GM12878 (cell line): ENCODE data around the gene RPS15A. TPM values are rescaled to one million over a fixed set of nuclear protein-coding genes. Genes with fewer than 3 reads are reported as not detected.

ENCODE experiments used
- ATAC-seq: fragments of 200-7000 bp; cut with Tn5 transposase; 3 replicates; pipeline ENCODE4 v1.9.1; 2020; ENCODE audit warnings: mild to moderate bottlenecking, moderate library complexity
- BruUV-seq: library from RNA; stranded (reverse); fragments of 400-500 nt; replicated peaks from 2 replicates; lab custom pipeline; 2021; lab: Mats Ljungman, UMichigan
- CTCF ChIA-PET: fragments of 300-600 bp; sonication (Branson Sonifier 250); formaldehyde crosslinking; extraction: SDS; loops from one replicate; lab custom pipeline; 2021; ENCODE audit warnings: inconsistent platforms; lab: Yijun Ruan, JAX
- POLR2A ChIA-PET: fragments of 350-600 bp; formaldehyde crosslinking; extraction: SDS; loops from one replicate; lab custom pipeline; 2021; ENCODE audit warnings: inconsistent platforms; lab: Charles Lee
- RAD21 ChIA-PET: fragments of 300-600 bp; sonication (Branson Sonifier 250); formaldehyde crosslinking; loops from one replicate; lab custom pipeline; 2023; ENCODE audit warnings: antibody characterized with exemption; ENCODE audit not compliant: unreplicated experiment; lab: Charles Lee
- SMC1A ChIA-PET: fragments of 300-600 bp; sonication (Branson Sonifier 250); formaldehyde crosslinking; loops from one replicate; lab custom pipeline; 2023; ENCODE audit not compliant: unreplicated experiment, uncharacterized antibody; lab: Charles Lee
- DNase-seq: peaks from one replicate; pipeline ENCODE4 v3.0.0-alpha.2; 2011; ENCODE audit warnings: low read depth, low spot score
- FAIRE-seq: peaks from 3 replicates; lab custom pipeline; 2011; peaks lifted over from hg19 to GRCh38; lab: Jason Lieb, UNC
- H2AFZ ChIP-seq: 2 replicates; pipeline ENCODE4 v1.6.0; 2011; ENCODE audit warnings: low read depth, low read length, control low read depth; ENCODE audit not compliant: control insufficient read depth
- H3K27ac ChIP-seq: 2 replicates; pipeline ENCODE4 v1.5.1; 2011; ENCODE audit warnings: control low read depth; ENCODE audit not compliant: control insufficient read depth, insufficient read depth
- H3K27me3 ChIP-seq, 2 experiments: replicated peaks in 1 of 2; 2 replicates each; pipeline versions ENCODE4 v1.6.0 to v1.6.1; 2011; ENCODE audit warnings: low read length in 1 of 2; ENCODE audit not compliant: control insufficient read depth in 2 of 2, insufficient read depth in 2 of 2
- H3K36me3 ChIP-seq, 2 experiments: 2 replicates each; pipeline ENCODE4 v1.5.1; 2011; ENCODE audit warnings: low read length in 1 of 2; ENCODE audit not compliant: control insufficient read depth in 2 of 2, insufficient read depth in 2 of 2
- H3K4me1 ChIP-seq: 2 replicates; pipeline ENCODE4 v1.6.1; 2011; ENCODE audit warnings: mild to moderate bottlenecking, low read length, moderate library complexity, mixed read lengths; ENCODE audit not compliant: control insufficient read depth, insufficient read depth
- H3K4me2 ChIP-seq: 2 replicates; pipeline ENCODE4 v1.6.0; 2011; ENCODE audit warnings: control low read depth; ENCODE audit not compliant: control insufficient read depth, insufficient read depth
- H3K4me3 ChIP-seq: fragments of 200-600 bp; sonication (generic); 2 replicates; pipeline ENCODE4 v1.5.1; 2016
- H3K79me2 ChIP-seq: 2 replicates; pipeline ENCODE4 v1.6.0; 2011; ENCODE audit warnings: low read length; ENCODE audit not compliant: control insufficient read depth, insufficient read depth
- H3K9ac ChIP-seq: 2 replicates; pipeline ENCODE4 v1.8.0; 2011; ENCODE audit warnings: low read length, control low read depth, mixed read lengths; ENCODE audit not compliant: control insufficient read depth, insufficient read depth
- H3K9me3 ChIP-seq: replicated peaks from 3 replicates; pipeline ENCODE4 v1.5.1; 2011; ENCODE audit warnings: mild to moderate bottlenecking, low read length; ENCODE audit not compliant: control insufficient read depth, insufficient read depth
- H4K20me1 ChIP-seq: 2 replicates; pipeline ENCODE4 v1.6.0; 2011; ENCODE audit not compliant: control insufficient read depth, insufficient read depth
- CHD1 ChIP-seq: IDR thresholded peaks from 2 replicates; pipeline ENCODE4 v1.6.1; 2012; ENCODE audit warnings: low read depth, low read length, improper control_type of control experiment
- FOXK2 ChIP-seq: fragments of 450-650 bp; IDR thresholded peaks from 2 replicates; pipeline ENCODE4 v1.6.1; 2017; ENCODE audit warnings: mild to moderate bottlenecking, moderate library complexity
- MTA2 ChIP-seq: fragments of 450-650 bp; IDR thresholded peaks from 2 replicates; pipeline ENCODE4 v1.6.1; 2016; ENCODE audit warnings: low read depth, mild to moderate bottlenecking, moderate library complexity
- NFIC ChIP-seq: IDR thresholded peaks from 2 replicates; pipeline ENCODE4 v1.6.1; 2012; ENCODE audit warnings: low read depth, mild to moderate bottlenecking, inconsistent platforms, low read length, moderate library complexity
- TCF12 ChIP-seq: IDR thresholded peaks from 2 replicates; pipeline ENCODE4 v1.6.1; 2011; ENCODE audit warnings: low read depth, mild to moderate bottlenecking, low read length
- WGBS: methylation state at CpG from one replicate; pipeline ENCODE4 v1.1.6; 2016; ENCODE audit warnings: low lambda C conversion rate; ENCODE audit not compliant: insufficient replicate concordance, insufficient coverage; ENCODE audit errors: missing lambda C conversion rate; 5-methylcytosine and 5-hydroxymethylcytosine counted together
- in situ Hi-C: fragments of 300-500 bp; cut with MboI; formaldehyde crosslinking; loops from 9 replicates; pipeline ENCODE4 v1.14.3; 2018; ENCODE audit warnings: mixed read lengths
- intact Hi-C: fragments of 100-400 bp; cut with micrococcal nuclease; formaldehyde crosslinking; loops from one replicate; pipeline ENCODE4 v1.14.2; 2022; ENCODE audit not compliant: unreplicated experiment
- polyA plus RNA-seq, 11 experiments: library from polyadenylated mRNA; depleted of rRNA in 4 of 11; unstranded in 6 of 11; stranded (reverse) in 5 of 11; fragments of >200 nt; fragmentation: Nextera tagmentation in 4 of 11; fragmentation: Illumina TruSeq in 1 of 11; extraction: Ambion mirVana in 4 of 11; extraction: Trizol in 1 of 11; gene quantifications; 1 replicate in 1 of 11; 2 replicates in 10 of 11; pipeline versions ENCODE4 v1.2.1 to v1.2.3, GENCODE V29; 2011 to 2016; ENCODE audit warnings: inconsistent platforms in 2 of 11, missing spikeins in 2 of 11, low read depth in 1 of 11
- total RNA-seq, 4 experiments: library from RNA; depleted of rRNA in 3 of 4; stranded (reverse); fragments of >200 nt in 3 of 4; fragmentation: Illumina TruSeq in 1 of 4; extraction: Trizol in 1 of 4; gene quantifications; 2 replicates each; pipeline versions ENCODE4 v1.2.1 to v1.2.3, GENCODE V29; 2013 to 2021
- TF ChIP-seq, protein P1 (sequence below): IDR thresholded peaks from 2 replicates; pipeline ENCODE4 v1.6.1; 2012; ENCODE audit warnings: low read length, inconsistent platforms
- TF ChIP-seq, protein P2 (sequence below): fragments of 450-650 bp; IDR thresholded peaks from 2 replicates; pipeline ENCODE4 v1.6.1; 2017; ENCODE audit warnings: mild to moderate bottlenecking, moderate library complexity
- TF ChIP-seq, protein P3 (sequence below): fragments of 450-650 bp; IDR thresholded peaks from 2 replicates; pipeline ENCODE4 v1.6.1; 2016; ENCODE audit warnings: mild to moderate bottlenecking
- TF ChIP-seq, protein P4 (sequence below): fragments of 450-650 bp; IDR thresholded peaks from 2 replicates; pipeline ENCODE4 v1.6.1; 2017; ENCODE audit warnings: mild to moderate bottlenecking

The RPS15A gene
- total and polyA plus RNA-seq, 10 of the 15 experiments (the other 5 are each of a cell fraction or from before 2014, with no cell fraction given) = 1,566 to 6,408 (median 2,999) TPM

DNA sequence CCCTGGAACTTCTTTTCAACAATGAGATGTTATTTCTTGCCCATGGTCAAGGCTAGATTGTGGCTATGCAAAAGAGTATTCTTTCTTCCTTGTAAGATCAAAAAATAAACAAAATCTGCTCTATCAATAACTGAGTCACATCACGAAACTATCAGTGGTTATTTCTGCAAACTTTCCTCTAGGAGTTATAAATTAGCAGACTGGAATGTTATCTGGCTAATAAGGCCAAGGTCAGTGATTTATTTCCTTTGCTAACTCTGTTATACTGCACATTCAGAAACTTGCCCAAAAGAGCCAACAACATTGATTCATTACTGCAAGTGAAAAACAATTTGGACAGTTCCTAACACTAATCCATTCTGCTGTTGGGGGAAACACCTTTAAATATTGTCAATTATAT is 6.2 kb upstream of the RPS15A start (continued):
- no peak for TF ChIP-seq NFIC
- TF ChIP-seq, protein P1, sequence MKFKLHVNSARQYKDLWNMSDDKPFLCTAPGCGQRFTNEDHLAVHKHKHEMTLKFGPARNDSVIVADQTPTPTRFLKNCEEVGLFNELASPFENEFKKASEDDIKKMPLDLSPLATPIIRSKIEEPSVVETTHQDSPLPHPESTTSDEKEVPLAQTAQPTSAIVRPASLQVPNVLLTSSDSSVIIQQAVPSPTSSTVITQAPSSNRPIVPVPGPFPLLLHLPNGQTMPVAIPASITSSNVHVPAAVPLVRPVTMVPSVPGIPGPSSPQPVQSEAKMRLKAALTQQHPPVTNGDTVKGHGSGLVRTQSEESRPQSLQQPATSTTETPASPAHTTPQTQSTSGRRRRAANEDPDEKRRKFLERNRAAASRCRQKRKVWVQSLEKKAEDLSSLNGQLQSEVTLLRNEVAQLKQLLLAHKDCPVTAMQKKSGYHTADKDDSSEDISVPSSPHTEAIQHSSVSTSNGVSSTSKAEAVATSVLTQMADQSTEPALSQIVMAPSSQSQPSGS = no peak
- TF ChIP-seq TCF12 = no peak

DNA sequence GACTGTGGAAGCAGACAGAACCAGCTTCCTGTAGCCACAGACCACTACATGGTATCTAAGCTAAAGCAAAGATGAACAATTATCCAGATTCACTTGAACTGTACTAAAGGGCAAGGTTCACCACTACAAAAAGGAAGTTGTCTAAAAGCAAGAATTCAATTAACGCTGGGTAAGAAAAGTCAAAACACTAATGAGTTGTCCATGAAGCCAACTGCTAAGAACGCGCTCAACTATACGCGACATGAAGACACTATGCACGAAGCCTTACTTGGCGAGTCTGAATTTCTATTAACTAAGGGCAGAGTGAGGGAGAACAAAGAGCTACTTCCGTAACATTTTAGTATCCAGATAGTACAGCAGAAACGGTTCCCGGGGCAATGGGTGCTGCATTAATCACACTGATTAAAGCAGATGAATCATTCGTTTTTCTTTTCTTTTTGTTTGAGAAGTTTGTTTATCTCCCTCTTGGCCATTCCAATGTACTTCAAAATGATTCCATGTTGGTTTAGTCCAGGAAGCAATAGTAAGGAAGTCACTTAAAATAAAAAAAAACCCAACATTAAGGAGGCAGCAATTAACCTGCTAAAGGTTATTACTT is 2.8 kb upstream of the RPS15A start:
- H4K20me1 ChIP-seq = no peaks in the 10 kb centered on the region
- no peak for FAIRE-seq
- H3K4me1 ChIP-seq = no peaks in the 10 kb centered on the region
- intact Hi-C loops (loop anchor here (5.0 kb wide), 1 partner anchor 274 kb away; the partner anchor contains the start of gene COQ7), in situ Hi-C loops (loop anchor here (10.0 kb wide), 1 partner anchor 732 kb away; the partner anchor contains the start of genes CCP110 and GDE1)
- H3K4me3 ChIP-seq = no peak overlapping the region
- DNase-seq = no peak
- BruUV-seq = no TSS peak
- peaks cover 39% of the 10 kb centered on the region for H3K79me2 ChIP-seq
- H3K9me3 ChIP-seq = no peaks in the 10 kb centered on the region
- POLR2A ChIA-PET = interaction anchor here (0.5 to 8.3 kb wide), 2 partner anchors 9 to 276 kb away, joined by 5 to 128 read pairs; partner anchors contain the start of gene ARL6IP1
- no peak for TF ChIP-seq FOXK2
- TF ChIP-seq, protein P2, sequence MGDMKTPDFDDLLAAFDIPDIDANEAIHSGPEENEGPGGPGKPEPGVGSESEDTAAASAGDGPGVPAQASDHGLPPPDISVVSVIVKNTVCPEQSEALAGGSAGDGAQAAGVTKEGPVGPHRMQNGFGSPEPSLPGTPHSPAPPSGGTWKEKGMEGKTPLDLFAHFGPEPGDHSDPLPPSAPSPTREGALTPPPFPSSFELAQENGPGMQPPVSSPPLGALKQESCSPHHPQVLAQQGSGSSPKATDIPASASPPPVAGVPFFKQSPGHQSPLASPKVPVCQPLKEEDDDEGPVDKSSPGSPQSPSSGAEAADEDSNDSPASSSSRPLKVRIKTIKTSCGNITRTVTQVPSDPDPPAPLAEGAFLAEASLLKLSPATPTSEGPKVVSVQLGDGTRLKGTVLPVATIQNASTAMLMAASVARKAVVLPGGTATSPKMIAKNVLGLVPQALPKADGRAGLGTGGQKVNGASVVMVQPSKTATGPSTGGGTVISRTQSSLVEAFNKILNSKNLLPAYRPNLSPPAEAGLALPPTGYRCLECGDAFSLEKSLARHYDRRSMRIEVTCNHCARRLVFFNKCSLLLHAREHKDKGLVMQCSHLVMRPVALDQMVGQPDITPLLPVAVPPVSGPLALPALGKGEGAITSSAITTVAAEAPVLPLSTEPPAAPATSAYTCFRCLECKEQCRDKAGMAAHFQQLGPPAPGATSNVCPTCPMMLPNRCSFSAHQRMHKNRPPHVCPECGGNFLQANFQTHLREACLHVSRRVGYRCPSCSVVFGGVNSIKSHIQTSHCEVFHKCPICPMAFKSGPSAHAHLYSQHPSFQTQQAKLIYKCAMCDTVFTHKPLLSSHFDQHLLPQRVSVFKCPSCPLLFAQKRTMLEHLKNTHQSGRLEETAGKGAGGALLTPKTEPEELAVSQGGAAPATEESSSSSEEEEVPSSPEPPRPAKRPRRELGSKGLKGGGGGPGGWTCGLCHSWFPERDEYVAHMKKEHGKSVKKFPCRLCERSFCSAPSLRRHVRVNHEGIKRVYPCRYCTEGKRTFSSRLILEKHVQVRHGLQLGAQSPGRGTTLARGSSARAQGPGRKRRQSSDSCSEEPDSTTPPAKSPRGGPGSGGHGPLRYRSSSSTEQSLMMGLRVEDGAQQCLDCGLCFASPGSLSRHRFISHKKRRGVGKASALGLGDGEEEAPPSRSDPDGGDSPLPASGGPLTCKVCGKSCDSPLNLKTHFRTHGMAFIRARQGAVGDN = peak; percentile 56; the same call in 1 of the 2 replicates
- TF ChIP-seq, protein P3, sequence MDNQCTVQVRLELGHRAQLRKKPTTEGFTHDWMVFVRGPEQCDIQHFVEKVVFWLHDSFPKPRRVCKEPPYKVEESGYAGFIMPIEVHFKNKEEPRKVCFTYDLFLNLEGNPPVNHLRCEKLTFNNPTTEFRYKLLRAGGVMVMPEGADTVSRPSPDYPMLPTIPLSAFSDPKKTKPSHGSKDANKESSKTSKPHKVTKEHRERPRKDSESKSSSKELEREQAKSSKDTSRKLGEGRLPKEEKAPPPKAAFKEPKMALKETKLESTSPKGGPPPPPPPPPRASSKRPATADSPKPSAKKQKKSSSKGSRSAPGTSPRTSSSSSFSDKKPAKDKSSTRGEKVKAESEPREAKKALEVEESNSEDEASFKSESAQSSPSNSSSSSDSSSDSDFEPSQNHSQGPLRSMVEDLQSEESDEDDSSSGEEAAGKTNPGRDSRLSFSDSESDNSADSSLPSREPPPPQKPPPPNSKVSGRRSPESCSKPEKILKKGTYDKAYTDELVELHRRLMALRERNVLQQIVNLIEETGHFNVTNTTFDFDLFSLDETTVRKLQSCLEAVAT = peak; percentile 77
- no peak for TF ChIP-seq CHD1
- TF ChIP-seq, protein P4, sequence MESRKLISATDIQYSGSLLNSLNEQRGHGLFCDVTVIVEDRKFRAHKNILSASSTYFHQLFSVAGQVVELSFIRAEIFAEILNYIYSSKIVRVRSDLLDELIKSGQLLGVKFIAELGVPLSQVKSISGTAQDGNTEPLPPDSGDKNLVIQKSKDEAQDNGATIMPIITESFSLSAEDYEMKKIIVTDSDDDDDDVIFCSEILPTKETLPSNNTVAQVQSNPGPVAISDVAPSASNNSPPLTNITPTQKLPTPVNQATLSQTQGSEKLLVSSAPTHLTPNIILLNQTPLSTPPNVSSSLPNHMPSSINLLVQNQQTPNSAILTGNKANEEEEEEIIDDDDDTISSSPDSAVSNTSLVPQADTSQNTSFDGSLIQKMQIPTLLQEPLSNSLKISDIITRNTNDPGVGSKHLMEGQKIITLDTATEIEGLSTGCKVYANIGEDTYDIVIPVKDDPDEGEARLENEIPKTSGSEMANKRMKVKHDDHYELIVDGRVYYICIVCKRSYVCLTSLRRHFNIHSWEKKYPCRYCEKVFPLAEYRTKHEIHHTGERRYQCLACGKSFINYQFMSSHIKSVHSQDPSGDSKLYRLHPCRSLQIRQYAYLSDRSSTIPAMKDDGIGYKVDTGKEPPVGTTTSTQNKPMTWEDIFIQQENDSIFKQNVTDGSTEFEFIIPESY = peak; percentile 82; the same call in 1 of the 2 replicates
- peak; percentile 59; the same call in 1 of the 2 replicates for TF ChIP-seq MTA2
- H3K4me2 ChIP-seq = no peak overlapping the region
- no peak overlapping the region for H3K9ac ChIP-seq
- RAD21 ChIA-PET = interaction anchor here (2.0 kb wide), 1 partner anchor 8 kb away, joined by 9 read pairs; the partner anchor contains the start of gene ARL6IP1
- 88% methylated on average over 11 of the region's 11 CpGs for WGBS
- ATAC-seq = no peak
- no peak overlapping the region for H3K27ac ChIP-seq
- no peaks in the 10 kb centered on the region for H3K27me3 ChIP-seq
- no peak overlapping the region for H2AFZ ChIP-seq
- SMC1A ChIA-PET = interaction anchor here (1.3 to 1.7 kb wide), 2 partner anchors 8 to 11 kb away, joined by 4 to 5 read pairs; no protein-coding TSS in a partner anchor
- CTCF ChIA-PET = interaction anchor here (1.4 to 7.2 kb wide), 2 partner anchors 7 to 12 kb away, joined by 4 to 80 read pairs; partner anchors contain the start of gene ARL6IP1
- H3K36me3 ChIP-seq = peaks cover 3 to 37% of the 10 kb centered on the region in 2 experiments
